ENCODE results near the gene PARVB.

Gene PARVB

DNA sequence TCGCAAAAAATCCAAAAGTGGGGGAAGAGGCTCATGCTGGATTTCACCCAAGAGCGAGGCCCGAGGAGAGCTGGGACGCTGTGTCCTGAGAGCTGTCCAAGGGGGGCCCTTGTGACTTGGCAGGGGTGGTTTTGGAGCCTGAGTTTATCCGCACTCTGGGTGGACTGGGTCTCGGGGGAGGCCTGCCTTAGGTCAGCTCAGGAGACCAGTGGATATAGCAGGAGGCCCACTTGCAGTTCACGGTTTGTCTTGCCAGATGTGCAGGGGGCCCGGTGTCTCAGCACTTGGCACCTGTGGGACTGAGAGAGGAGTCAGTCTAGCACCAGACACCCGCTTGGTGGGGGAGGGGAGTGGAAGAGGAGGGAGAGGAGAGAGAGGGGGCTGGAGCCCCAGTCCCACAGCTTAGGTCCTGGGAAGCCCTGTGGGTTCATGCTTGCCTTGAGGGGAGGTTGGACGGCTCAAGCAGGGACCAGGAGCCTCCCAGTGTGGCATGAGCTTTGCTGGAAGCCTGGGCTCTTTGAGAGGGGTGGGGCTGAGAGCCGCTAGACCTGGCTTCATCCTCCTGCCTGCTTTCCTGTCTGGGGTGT is 33.4 kb downstream of the PARVB start:
- H3K4me1 ChIP-seq (ENCODE audit: insufficient read depth, low read length): no peaks in the 10 kb centered on the region
- H2AFZ ChIP-seq (ENCODE audit: low read depth, low read length): no peak overlapping the region
- H3K4me3 ChIP-seq (ENCODE audit: low read length): no peak overlapping the region
- no peaks in the 10 kb centered on the region for H3K36me3 ChIP-seq (ENCODE audit: insufficient read depth, low read length)
- no peaks in the 10 kb centered on the region for H3K27me3 ChIP-seq (ENCODE audit: insufficient read depth, low read length)
- H3K9me3 ChIP-seq (ENCODE audit: low read length): no peaks in the 10 kb centered on the region

DNA sequence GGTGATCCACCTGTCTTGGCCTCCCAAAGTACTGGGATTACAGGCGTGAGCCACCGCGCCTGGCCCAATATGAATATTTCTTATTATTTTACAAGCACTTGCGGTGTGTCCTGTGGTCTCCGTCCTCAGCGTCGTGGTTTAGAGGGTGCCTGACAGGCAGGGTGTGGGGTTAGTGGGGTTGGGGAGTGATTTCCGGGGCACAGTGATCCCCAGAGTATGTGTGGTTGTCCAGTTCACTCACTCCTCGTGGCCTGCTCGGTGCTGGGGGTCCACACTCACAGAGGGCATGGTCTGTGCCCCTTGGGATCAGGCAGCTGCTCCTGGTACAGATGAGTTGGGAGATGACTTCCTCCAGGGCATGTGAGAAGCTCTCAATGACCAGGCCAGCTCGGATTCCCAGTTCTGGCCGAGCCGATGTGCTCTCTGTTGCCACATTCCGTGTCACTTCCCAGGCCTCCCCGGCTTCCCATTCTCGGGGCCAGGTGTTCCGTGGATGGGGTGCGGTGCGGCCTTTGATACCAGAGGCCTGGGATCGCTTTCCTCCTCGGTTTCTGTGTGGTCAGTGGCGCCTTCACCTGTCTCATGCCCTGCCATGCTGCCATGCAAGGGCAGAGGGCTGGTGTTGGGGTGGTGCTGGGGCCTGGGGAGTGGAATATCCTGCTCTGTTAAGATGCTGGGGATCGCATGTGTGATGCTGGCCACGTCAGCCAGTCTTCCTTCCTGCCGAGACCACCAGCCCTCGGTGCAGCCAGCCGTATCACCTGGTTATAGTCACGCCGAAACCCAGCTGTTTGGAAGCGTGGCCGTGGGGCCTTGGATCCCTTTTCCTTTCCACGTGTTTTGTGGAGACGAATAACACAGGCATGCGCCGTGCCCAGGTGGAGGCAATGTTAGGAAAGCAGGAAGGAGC is 39.6 kb downstream of the PARVB start:
- Histone ChIP-seq H3K4me1 (ENCODE audit: insufficient read depth, low read length) (no peaks in the 10 kb centered on the region), H3K27me3 (ENCODE audit: insufficient read depth, low read length) (no peaks in the 10 kb centered on the region), H3K4me3 (ENCODE audit: low read length) (no peak overlapping the region), H3K9me3 (ENCODE audit: low read length) (no peaks in the 10 kb centered on the region), H2AFZ (ENCODE audit: low read depth, low read length) (no peak overlapping the region), H3K36me3 (ENCODE audit: insufficient read depth, low read length) (no peaks in the 10 kb centered on the region)

- Histone ChIP-seq H3K4me3 (ENCODE audit: low read length) (no peak overlapping the region), H3K36me3 (ENCODE audit: insufficient read depth, low read length) (no peaks in the 10 kb centered on the region), H3K9me3 (ENCODE audit: low read length) (no peaks in the 10 kb centered on the region), H3K27me3 (ENCODE audit: insufficient read depth, low read length) (no peaks in the 10 kb centered on the region), H2AFZ (ENCODE audit: low read depth, low read length) (no peak overlapping the region), H3K4me1 (ENCODE audit: insufficient read depth, low read length) (no peaks in the 10 kb centered on the region)
These were observed 42.9 kb downstream of the PARVB start for GRCh38 chr22:44067033-44067432.

GRCh38 chr22:44067901-44068300 is 43.8 kb downstream of the PARVB start:
- Histone ChIP-seq H3K4me1 (ENCODE audit: insufficient read depth, low read length) (no peaks in the 10 kb centered on the region), H3K36me3 (ENCODE audit: insufficient read depth, low read length) (no peaks in the 10 kb centered on the region), H3K27me3 (ENCODE audit: insufficient read depth, low read length) (peaks cover 3% of the 10 kb centered on the region), H3K4me3 (ENCODE audit: low read length) (no peak overlapping the region), H3K9me3 (ENCODE audit: low read length) (no peaks in the 10 kb centered on the region), H2AFZ (ENCODE audit: low read depth, low read length) (no peak overlapping the region)

DNA sequence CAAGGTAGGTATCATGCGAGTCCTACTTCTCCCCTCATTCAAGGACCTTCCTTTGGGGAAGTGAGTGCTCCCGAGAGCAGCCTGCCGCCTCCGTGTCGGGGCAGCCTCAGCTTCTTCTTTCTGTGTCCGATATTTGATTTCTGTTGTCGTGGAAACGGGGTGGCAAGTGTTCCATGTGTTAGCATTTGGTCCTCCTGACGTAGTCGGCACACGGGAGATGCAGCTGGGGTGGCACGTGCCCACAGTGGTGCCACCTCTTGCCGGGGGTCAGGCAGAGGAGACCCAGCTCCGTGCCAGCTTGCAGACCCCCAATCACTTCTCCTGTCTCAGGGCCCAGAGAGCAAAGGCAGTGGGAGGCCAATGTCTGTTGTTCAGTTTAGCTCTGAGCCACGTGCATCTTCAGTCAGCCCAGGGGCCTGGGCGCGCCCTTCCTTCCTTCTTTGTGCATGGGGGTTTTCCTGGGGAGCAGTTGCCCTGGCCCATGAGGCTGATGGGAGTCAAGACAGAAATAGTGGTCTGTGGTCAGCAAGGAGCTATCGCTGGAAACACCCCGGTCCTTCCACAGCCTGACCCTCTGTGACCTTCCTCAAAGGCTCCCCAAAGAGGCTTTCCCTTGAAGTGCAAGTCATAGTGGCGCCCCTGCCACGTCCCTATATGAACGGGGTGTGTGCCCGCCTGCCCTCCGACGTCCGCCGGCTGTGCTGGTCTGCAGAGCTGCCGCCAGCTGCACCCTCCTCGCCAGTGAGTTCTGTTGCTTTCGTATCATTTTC is 44.5 kb downstream of the PARVB start:
- Histone ChIP-seq H3K27me3 (ENCODE audit: insufficient read depth, low read length) (peaks cover 3% of the 10 kb centered on the region), H3K9me3 (ENCODE audit: low read length) (no peaks in the 10 kb centered on the region), H3K4me3 (ENCODE audit: low read length) (no peak overlapping the region), H3K4me1 (ENCODE audit: insufficient read depth, low read length) (no peaks in the 10 kb centered on the region), H2AFZ (ENCODE audit: low read depth, low read length) (no peak overlapping the region), H3K36me3 (ENCODE audit: insufficient read depth, low read length) (no peaks in the 10 kb centered on the region)

DNA sequence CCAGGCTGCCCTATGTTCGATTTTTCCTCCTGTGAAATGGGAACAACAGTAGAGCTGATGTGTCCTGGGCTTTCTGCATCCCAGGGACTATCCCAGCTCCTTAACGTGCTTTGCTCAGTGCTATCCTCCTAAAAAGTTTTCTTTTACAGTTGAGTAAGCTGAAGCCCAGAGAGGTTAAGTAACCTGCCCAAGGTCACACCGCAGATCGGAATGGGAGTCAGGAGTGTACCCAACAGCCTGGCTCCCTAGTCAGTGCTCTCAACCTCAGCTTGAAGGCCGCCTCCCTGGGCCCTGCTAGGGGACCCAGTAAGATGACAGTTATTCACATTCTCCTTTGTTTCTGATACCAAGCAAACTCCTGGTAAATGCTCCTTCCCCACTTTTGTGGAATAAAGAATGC is 45.9 kb downstream of the PARVB start:
- Histone ChIP-seq H3K4me3 (ENCODE audit: low read length) (no peak overlapping the region), H3K4me1 (ENCODE audit: insufficient read depth, low read length) (peaks cover 8% of the 10 kb centered on the region), H3K27me3 (ENCODE audit: insufficient read depth, low read length) (peaks cover 3% of the 10 kb centered on the region), H3K9me3 (ENCODE audit: low read length) (no peaks in the 10 kb centered on the region), H3K36me3 (ENCODE audit: insufficient read depth, low read length) (no peaks in the 10 kb centered on the region), H2AFZ (ENCODE audit: low read depth, low read length) (no peak overlapping the region)

DNA sequence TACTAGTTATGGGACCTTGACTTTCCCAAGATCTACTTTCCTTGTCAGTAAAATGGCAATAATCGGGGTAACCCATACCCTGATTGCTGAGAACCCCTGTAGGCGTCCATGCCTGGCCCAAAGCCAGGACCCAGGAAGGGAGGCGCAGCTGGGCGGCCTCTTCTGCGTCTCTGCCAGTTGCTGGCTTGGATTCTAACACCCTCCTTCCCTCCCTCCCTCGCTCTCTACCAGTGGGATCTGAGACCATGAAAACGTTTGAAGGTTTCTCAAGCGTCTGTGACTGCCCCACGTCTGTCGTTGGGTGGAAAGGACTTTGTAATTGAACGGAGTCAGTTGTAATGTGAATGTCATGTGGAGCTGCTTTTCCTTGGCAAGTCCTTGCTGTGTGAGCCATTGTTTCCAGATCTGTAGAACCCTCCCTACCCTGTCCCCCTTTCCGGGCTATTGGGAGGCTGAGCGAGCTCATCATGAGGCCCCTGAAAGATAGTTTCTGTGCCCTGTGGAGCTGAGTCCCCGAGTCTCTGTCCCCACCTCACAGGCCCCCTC is 47.8 kb downstream of the PARVB start:
- Histone ChIP-seq H3K27me3 (ENCODE audit: insufficient read depth, low read length) (peaks cover 3% of the 10 kb centered on the region), H3K4me1 (ENCODE audit: insufficient read depth, low read length) (peaks cover 12% of the 10 kb centered on the region), H3K9me3 (ENCODE audit: low read length) (no peaks in the 10 kb centered on the region), H3K36me3 (ENCODE audit: insufficient read depth, low read length) (no peaks in the 10 kb centered on the region), H2AFZ (ENCODE audit: low read depth, low read length) (no peak overlapping the region), H3K4me3 (ENCODE audit: low read length) (no peak overlapping the region)

GRCh38 chr22:44074337-44074984 is 50.4 kb downstream of the PARVB start:
- H3K27me3 ChIP-seq (ENCODE audit: insufficient read depth, low read length): peaks cover 3% of the 10 kb centered on the region

GRCh38 chr22:44075022-44075421 is 50.9 kb downstream of the PARVB start:
- Histone ChIP-seq H3K4me3 (ENCODE audit: low read length) (no peak overlapping the region), H2AFZ (ENCODE audit: low read depth, low read length) (no peak overlapping the region), H3K4me1 (ENCODE audit: insufficient read depth, low read length) (peaks cover 12% of the 10 kb centered on the region), H3K27me3 (ENCODE audit: insufficient read depth, low read length) (peaks cover 3% of the 10 kb centered on the region), H3K36me3 (ENCODE audit: insufficient read depth, low read length) (no peaks in the 10 kb centered on the region), H3K9me3 (ENCODE audit: low read length) (no peaks in the 10 kb centered on the region)

More at GRCh38 chr22:44074337-44074984, 50.4 kb downstream of the PARVB start:
- Histone ChIP-seq H3K4me3 (ENCODE audit: low read length) (no peak overlapping the region), H3K9me3 (ENCODE audit: low read length) (no peaks in the 10 kb centered on the region), H2AFZ (ENCODE audit: low read depth, low read length) (no peak overlapping the region), H3K4me1 (ENCODE audit: insufficient read depth, low read length) (peaks cover 12% of the 10 kb centered on the region), H3K36me3 (ENCODE audit: insufficient read depth, low read length) (no peaks in the 10 kb centered on the region)

DNA sequence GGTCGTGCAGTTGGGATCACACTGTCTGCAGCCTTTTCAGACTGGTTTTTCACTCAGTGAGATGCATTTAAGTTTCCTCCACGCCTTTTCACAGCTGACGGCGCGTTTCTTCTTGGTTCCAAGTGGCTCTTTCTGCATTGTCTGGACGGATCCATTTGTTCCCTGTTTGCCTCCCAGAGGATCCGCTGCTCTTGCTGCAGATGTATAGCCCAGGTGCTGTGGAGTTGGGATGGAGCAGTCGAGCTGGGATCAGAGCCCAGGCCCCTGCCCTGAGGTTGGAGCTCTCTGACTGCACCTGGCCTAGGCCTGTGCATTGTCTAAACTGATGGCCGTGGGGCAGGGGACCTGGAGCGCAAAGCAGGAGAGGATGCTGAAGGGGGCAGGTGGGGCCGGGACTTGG is 51.6 kb downstream of the PARVB start:
- H3K4me1 ChIP-seq (ENCODE audit: insufficient read depth, low read length): peaks cover 12% of the 10 kb centered on the region
- H3K9me3 ChIP-seq (ENCODE audit: low read length): no peaks in the 10 kb centered on the region
- no peak overlapping the region for H3K4me3 ChIP-seq (ENCODE audit: low read length)
- H3K36me3 ChIP-seq (ENCODE audit: insufficient read depth, low read length): no peaks in the 10 kb centered on the region
- peaks cover 3% of the 10 kb centered on the region for H3K27me3 ChIP-seq (ENCODE audit: insufficient read depth, low read length)
- no peak overlapping the region for H2AFZ ChIP-seq (ENCODE audit: low read depth, low read length)

DNA sequence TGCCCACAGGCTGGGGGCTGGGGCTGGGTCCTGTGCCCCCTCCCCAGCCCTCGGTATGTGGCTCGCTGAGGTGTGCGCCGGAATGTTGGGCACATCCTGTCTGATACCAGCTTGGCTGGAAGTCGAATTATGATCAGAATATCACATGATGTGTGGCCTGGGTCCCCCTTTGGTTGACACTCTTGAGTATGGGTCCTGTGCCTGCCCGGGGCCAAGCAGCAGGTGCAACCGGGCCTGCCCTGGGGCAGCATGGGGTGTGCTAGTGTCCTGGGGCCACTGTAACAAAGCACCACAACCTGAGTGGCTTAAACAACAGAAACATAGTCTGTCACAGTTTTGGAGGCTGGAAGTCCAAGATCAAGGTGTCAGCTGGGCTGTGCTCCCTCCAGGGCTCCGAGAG is 52.7 kb downstream of the PARVB start:
- Histone ChIP-seq H3K9me3 (ENCODE audit: low read length) (no peaks in the 10 kb centered on the region), H3K4me3 (ENCODE audit: low read length) (no peak overlapping the region), H3K4me1 (ENCODE audit: insufficient read depth, low read length) (peaks cover 17% of the 10 kb centered on the region), H3K27me3 (ENCODE audit: insufficient read depth, low read length) (peaks cover 3% of the 10 kb centered on the region), H3K36me3 (ENCODE audit: insufficient read depth, low read length) (no peaks in the 10 kb centered on the region), H2AFZ (ENCODE audit: low read depth, low read length) (no peak overlapping the region)

DNA sequence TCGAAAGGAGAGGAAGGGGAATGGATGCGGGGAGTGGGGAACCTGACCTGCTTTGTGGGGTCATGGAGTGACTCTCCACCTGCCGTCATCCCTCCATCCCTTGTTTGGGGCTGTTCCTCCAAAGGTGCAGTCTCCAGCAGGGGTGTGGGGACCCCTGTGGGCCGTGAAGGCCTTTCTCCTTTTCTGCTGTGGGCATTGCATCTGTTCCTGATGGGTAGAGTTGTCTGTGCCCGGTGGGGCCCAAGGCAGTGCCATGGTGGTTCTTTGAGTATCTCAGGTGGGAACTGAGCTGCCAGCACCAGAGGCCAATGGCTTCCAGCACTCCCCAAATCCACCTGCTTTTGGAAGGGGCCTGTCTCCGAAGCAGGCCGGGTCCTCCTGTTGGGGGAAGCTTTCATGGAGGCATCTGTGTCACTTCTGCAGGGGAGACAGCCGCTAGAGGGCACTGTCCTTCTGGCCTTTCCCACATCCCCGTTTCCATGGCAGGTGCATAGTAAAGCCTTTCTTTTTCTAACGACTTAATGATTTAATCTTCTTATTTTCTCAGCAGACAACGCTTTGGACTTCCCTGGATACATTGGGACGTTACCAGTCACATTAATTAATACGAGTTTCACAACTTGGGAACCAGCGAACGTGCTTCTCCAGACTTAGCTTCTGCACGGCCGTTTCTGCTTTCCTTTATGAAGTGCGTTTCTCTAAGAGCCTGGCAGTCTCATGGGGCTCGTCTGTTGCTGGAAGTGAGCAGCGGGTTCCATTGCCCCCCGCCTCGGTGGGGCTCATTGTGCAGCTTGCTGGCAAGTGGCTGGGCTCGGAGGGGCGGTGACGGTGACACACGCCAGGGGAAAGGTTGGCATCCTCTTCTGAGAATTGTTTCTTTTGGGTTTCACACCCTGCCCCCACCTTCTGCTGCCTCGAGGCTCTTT is 57.1 kb downstream of the PARVB start:
- Histone ChIP-seq H3K36me3 (ENCODE audit: insufficient read depth, low read length) (no peaks in the 10 kb centered on the region), H3K9me3 (ENCODE audit: low read length) (peaks cover 2% of the 10 kb centered on the region), H3K4me3 (ENCODE audit: low read length) (peak overlapping the region; percentile 20), H3K27me3 (ENCODE audit: insufficient read depth, low read length) (no peaks in the 10 kb centered on the region), H3K4me1 (ENCODE audit: insufficient read depth, low read length) (peaks cover 9% of the 10 kb centered on the region), H2AFZ (ENCODE audit: low read depth, low read length) (no peak overlapping the region)

Measured in neuron (in vitro differentiated cells).